HUES64 (cell line): ENCODE results near the gene NOS3.

Source experiments
- H3K27ac ChIP-seq: 2 replicates; pipeline ENCODE4 v1.7.0; 2013; ENCODE audit warnings: low read depth, low read length, inconsistent platforms
- H3K27me3 ChIP-seq: 2 replicates; pipeline ENCODE4 v1.6.1; 2013; ENCODE audit warnings: mild to moderate bottlenecking, low read length; ENCODE audit not compliant: insufficient read depth
- H3K36me3 ChIP-seq: 2 replicates; pipeline ENCODE4 v1.6.1; 2013; ENCODE audit warnings: mild to moderate bottlenecking, low read length; ENCODE audit not compliant: insufficient read depth
- H3K4me1 ChIP-seq: 2 replicates; pipeline ENCODE4 v1.6.1; 2013; ENCODE audit warnings: mild to moderate bottlenecking, low read length, moderate library complexity; ENCODE audit not compliant: insufficient read depth
- H3K4me3 ChIP-seq: 2 replicates; pipeline ENCODE4 v1.5.1; 2013; ENCODE audit warnings: mild to moderate bottlenecking, low read length, moderate library complexity
- H3K9ac ChIP-seq: 2 replicates; pipeline ENCODE4 v1.6.1; 2013; ENCODE audit warnings: mild to moderate bottlenecking, low read depth, low read length
- H3K9me3 ChIP-seq: 2 replicates; pipeline ENCODE4 v1.6.1; 2013; ENCODE audit warnings: low read depth, low read length; ENCODE audit not compliant: insufficient read depth
- WGBS: fragments of 150-250, 120-280 bp; methylation state at CpG from one replicate; pipeline ENCODE4 v1.1.7; 2013; ENCODE audit warnings: missing lambda C conversion rate; 5-methylcytosine and 5-hydroxymethylcytosine counted together

The NOS3 gene

DNA sequence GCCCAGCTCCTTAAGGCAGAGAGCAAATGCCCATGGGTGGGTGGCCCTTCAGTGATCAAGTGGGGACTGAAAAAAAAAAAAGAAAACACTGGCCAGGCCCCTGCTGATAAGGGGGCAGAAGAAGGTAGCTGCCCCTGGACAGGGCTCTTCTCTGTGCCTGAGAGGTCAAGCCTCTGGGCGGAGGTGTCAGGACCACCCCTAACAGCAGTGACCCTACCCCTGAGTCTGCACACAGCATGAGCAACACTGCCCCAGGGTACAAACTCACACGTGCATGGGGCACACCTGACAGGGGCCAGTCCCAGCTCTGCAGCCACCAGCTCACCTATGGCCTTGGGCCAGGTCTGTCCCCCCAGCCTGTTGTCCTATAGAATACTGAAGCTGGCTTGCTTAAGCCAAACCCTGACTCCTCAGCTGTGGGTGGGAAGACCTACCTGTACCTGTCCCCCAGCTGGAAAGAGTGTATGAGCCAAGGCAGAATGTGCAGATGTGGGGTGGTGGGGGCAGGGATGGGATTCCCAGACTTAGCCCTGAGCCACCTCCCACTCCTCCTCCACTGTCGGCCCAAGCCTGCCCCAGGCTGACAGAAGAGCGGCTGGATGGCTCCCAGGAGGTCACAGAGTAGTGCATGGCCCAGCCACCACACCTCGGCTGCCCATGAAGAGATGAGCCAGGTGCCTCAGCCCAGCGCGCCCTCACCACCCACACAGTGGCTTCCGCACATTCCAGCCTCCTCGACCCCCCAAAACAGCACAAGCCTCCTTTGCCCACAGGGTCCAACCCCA, 36.4 kb upstream of the NOS3 start:
- H3K36me3 ChIP-seq, result no peaks in the 10 kb centered on the region

DNA sequence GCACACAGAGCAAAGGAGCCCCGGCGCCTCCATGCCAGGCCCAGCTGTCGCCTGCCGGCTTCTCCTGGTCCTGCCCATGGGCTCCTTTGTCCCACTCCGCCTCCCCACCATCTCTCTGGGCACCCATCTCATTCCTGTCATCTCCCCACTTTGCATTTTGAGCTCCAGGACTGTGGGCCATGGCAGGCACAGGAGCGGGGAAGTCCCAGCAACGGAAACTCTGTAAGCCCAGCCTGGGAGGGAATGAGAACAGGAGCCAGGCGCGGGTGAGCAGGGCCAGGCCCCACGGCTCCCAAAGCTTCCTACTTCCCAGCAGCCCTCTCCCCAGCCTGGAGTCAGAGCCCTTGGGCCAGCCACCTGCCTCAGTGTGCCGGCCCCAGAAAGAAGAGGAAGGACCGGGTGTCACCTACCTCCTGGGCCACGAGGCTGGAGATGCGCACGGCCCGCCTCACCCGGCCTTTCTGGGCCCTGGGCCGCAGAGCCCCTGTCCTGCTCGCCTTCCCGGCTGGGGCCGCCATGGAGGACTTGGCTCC, 35.8 kb upstream of the NOS3 start:
- Histone ChIP-seq H3K9me3 (no peaks in the 10 kb centered on the region), H3K27me3 (no peaks in the 10 kb centered on the region), H3K4me3 (no peak overlapping the region), H3K36me3 (no peaks in the 10 kb centered on the region), H3K4me1 (peaks cover 12% of the 10 kb centered on the region; the same call in 1 of the 2 replicates), H3K27ac (no peak overlapping the region), H3K9ac (no peak overlapping the region)
- WGBS, result 80% methylated on average over 21 of the region's 21 CpGs

More for the DNA sequence above, 36.4 kb upstream of the NOS3 start:
- Histone ChIP-seq H3K27ac (no peak overlapping the region), H3K27me3 (no peaks in the 10 kb centered on the region; the same call in 1 of the 2 replicates), H3K9me3 (no peaks in the 10 kb centered on the region), H3K4me3 (no peak overlapping the region), H3K4me1 (peaks cover 13% of the 10 kb centered on the region; the same call in 1 of the 2 replicates), H3K9ac (no peak overlapping the region)
- WGBS, result 83% methylated on average over 9 of the region's 9 CpGs

DNA sequence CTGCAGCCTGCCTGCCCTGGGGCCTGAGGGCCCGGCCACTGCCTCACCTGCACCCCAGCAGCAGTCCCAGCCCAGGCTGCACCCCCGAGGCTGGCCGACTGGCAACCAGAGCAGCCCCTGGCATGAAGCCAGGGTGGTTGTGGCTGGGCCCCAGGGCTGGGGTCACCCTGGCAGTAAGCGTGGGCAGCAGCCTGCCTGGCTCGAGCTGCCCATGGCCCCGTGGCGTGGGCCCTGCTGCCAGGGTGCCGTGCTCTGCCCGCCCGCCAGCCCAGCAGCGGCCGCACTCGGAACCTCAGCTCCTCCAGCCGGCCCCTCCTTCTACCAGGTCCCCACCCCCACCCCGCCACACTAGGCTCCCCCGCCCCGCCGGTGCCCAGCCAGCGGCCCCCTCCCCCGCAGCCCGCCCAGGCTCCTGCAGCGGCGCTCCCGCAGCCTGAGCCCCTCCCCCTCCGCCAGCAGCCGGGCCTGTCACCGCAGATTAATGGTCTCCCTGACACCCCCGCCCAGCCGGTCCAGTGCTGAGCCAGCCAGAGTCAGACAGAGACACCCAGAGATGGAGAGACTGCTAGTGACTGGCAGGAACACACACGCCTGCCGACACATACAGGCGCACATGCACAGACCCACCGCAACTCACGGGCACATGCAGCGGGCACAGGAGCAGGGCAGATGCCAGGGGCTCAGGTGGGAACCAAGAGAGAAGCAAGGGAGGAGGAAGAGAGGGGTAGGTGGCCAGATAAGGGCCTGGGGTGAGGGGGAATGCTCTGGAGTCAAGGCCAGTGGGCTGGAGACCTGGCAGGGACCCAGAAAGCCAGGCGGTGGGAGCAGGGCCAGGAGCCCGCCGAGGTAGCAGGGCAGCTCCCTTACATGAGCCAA, 35.1 kb upstream of the NOS3 start:
- no peaks in the 10 kb centered on the region for H3K36me3 ChIP-seq
- H3K4me1 ChIP-seq, result peaks cover 12% of the 10 kb centered on the region; the same call in 1 of the 2 replicates
- H3K9ac ChIP-seq, result no peak overlapping the region
- 38% methylated on average over 37 of the region's 38 CpGs for WGBS
- H3K27ac ChIP-seq, result no peak overlapping the region
- no peaks in the 10 kb centered on the region for H3K27me3 ChIP-seq
- H3K9me3 ChIP-seq, result no peaks in the 10 kb centered on the region
- H3K4me3 ChIP-seq, result no peak overlapping the region

DNA sequence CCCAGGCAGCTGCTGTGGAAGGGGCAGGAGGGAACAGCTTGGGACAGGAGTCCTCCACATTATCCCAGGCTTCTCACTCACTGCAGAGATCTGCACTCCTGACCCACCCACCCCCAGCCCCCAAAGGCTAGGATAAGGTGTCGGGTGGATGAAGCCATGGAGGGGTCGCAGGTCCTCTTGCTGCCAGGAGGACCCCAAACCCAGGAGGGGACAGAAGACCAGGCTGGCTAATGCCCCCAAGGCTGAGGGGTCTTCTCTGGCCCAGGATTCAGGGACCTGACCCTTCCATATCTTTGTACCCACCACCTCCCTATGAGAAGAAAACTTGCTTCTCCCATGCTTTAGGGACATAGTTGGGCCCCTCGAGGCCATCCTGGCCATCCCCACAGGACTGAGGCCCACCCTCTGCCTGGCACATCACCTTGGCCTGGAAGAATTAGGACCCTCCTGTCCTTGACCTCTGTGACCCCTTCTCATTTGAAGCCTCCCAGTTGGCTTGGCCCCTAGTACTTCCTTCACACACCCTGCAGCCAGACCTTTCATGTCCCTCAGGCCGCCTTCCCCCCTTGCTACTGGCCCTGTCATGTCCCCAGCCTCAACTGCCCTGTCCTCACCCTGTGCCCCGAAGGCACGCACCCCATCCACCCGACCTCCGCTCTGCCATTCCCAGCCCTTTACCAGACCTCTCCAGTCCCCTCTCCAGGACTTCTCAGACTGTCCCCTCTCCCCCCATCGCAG, 34.3 kb upstream of the NOS3 start:
- Histone ChIP-seq H3K4me3 (no peak overlapping the region), H3K27me3 (no peaks in the 10 kb centered on the region)

DNA sequence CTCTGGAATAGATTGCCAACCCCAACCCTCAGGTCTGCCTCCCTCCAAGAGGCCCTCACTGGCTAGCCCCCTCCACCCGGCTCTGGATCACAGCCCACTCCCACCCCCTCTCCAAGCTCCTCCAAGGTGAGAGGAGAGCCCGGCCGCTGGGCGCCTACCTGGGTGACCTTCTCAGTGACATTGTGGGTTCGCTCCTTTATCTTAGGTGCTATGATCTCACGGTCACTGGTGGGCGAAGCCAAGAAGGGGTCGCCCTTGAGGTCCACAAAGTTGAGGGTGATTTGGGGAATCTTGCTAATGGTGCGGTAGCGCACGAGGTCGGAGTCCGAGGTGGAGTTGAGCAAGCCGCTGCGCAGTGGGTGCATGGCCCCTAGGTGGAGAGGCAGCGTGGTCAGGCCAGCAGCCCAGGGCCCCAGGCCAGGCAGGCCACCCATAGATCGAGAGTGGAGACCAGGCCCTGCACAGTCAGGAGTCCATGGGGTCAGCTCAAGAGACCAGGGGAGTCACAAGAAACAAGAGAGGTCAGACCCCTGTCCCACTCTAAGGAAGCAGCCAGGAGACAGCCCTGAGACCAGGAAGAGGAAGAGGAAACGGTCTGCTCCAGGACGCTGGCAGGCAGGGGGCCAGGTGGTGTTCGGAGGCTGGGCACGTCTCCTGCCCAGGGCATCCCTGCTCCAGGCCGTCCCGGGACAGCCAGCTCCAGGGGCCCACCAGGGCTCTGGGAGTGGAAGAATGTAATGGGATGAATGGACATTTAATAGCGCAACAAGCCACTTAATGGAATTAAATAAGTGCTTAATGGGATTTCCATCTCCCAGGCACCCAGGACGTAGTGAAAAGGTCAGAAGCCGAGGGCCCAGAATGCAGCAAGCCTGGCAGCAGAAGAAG, 33.4 kb upstream of the NOS3 start:
- H3K4me1 ChIP-seq, result peaks cover 14% of the 10 kb centered on the region; the same call in 1 of the 2 replicates
- H3K27ac ChIP-seq, result no peak overlapping the region
- no peaks in the 10 kb centered on the region for H3K36me3 ChIP-seq
- no peaks in the 10 kb centered on the region for H3K27me3 ChIP-seq
- H3K9me3 ChIP-seq, result no peaks in the 10 kb centered on the region
- H3K4me3 ChIP-seq, result no peak overlapping the region
- no peak overlapping the region for H3K9ac ChIP-seq
- 93% methylated on average over 26 of the region's 26 CpGs for WGBS

More for the DNA sequence above, 34.3 kb upstream of the NOS3 start:
- peaks cover 12% of the 10 kb centered on the region; the same call in 1 of the 2 replicates for H3K4me1 ChIP-seq
- H3K36me3 ChIP-seq, result no peaks in the 10 kb centered on the region
- H3K9me3 ChIP-seq, result no peaks in the 10 kb centered on the region
- WGBS, result 93% methylated on average over 9 of the region's 9 CpGs
- no peak overlapping the region for H3K27ac ChIP-seq
- H3K9ac ChIP-seq, result no peak overlapping the region

DNA sequence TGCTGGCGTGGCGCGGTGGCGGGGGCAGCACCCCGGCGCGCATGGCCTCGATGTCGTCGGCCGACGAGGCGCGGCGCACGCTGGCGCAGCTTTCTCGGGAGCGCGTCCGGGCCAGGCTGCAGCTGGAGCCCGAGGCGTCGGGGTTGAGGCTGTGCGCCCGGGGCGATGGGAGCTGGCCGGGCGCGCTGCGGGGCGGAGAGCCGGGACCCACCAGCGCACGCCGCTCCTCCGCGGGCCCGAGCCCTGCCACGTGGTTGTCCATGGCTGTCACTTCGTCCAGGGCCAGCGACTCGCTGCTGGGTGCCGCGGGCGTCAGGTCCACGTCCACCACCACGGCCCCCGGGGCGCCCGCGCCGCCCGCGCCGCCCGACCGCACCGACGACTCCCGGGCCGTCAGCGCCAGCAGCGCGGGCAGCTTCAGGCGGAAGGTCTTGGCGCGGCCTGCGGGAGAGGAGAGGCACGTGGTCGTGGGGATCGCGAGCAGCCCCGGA, 32.7 kb upstream of the NOS3 start:
- H3K27me3 ChIP-seq, result no peaks in the 10 kb centered on the region
- no peaks in the 10 kb centered on the region for H3K9me3 ChIP-seq
- no peak overlapping the region for H3K4me3 ChIP-seq
- no peak overlapping the region for H3K27ac ChIP-seq
- peaks cover 20% of the 10 kb centered on the region; the same call in 1 of the 2 replicates for H3K4me1 ChIP-seq
- H3K36me3 ChIP-seq, result no peaks in the 10 kb centered on the region
- WGBS, result 95% methylated on average over 74 of the region's 74 CpGs
- H3K9ac ChIP-seq, result no peak overlapping the region

DNA sequence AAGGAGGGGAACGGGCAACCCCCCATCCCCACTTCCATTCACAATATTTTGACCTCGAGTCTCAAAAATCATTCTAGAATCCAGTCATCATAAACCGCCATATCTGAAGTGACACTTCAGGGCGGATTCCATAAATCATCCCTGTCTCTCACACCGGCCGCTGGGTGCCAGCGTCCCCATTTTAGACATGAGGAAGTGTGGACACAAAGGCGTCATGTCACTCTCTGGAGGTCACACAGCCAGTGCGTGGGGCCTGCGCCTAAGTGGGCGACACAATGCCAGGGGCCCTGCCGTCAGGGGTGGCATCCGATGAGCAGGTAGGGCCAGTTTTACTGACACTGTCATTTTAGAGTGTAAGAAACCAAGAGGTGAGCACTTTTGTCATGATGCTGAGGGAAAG, 32.2 kb upstream of the NOS3 start:
- Histone ChIP-seq H3K9me3 (no peaks in the 10 kb centered on the region), H3K27me3 (no peaks in the 10 kb centered on the region), H3K27ac (no peak overlapping the region), H3K9ac (no peak overlapping the region), H3K4me3 (no peak overlapping the region), H3K4me1 (peaks cover 20% of the 10 kb centered on the region; the same call in 1 of the 2 replicates), H3K36me3 (no peaks in the 10 kb centered on the region)
- 96% methylated on average over 12 of the region's 13 CpGs for WGBS

DNA sequence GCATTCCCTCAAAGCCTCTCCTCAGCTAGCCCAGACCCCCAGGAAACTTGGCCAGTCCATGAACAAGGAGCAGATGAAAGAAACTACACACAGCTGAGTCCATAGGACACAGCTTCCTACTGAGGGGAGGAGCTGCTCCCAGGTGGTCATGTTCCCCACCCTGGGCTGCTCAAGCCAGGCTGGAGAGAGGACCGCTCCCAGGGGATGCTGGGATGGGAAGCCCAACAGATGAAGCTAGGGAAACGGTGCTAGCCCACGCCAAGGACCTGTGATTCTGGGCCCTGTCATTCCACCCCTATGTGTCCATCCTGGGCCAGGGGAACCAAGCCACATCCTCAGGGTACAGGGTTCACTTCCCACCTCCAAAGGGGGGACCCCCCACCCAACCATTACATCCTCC, 31.7 kb upstream of the NOS3 start:
- no peak overlapping the region for H3K9ac ChIP-seq
- H3K9me3 ChIP-seq, result no peaks in the 10 kb centered on the region
- H3K27me3 ChIP-seq, result no peaks in the 10 kb centered on the region
- WGBS, result 88% methylated on average over 3 of the region's 3 CpGs
- no peak overlapping the region for H3K4me3 ChIP-seq
- peaks cover 20% of the 10 kb centered on the region; the same call in 1 of the 2 replicates for H3K4me1 ChIP-seq
- H3K27ac ChIP-seq, result no peak overlapping the region
- no peaks in the 10 kb centered on the region for H3K36me3 ChIP-seq

DNA sequence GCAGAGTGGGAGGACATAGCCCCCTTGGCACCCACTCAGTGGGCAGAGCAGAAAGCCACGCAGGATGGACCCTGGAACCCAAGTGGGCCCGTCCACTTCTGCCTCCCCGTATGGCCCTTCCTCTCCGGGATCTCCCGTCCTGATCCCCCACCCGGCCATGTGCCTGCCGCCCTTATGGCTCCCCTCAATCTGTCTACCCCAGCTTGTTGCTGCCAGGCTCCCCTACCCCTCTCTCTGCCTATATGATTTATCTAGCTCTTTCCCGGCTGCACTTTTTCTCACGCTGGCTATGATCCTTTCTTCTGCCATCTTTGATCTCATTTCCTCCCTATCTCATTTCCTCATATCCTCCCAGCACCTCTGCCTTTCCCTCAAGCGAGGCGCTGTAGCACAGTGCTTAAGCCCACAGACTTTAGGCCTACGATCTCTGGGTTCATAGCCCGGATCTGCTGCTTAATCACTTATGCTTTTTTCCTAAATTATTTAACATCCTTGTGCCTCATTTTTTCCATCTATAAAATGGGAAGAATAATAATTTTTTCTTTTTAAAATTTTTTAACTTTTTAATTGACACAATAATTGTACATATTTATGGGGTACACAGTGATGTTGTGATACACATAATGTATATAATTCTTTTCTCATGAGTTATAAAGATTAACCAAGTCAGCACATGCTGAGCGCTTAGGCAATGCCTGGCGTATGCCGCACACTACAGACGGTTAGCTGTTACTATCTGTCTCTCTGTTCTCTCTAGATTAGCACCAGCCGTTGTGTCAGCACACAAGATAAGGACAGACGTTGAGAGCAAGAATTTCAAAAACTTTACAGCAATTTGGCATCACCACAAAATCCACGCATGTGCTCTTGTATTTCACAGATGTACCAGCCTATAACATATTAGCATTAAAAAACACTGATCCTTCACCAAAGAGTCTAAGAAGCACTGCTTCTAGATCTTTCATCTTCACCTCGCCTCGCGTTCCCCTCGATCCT, 30.8 kb upstream of the NOS3 start:
- Histone ChIP-seq H3K4me3 (no peak overlapping the region), H3K9me3 (no peaks in the 10 kb centered on the region), H3K27me3 (no peaks in the 10 kb centered on the region), H3K4me1 (peaks cover 16% of the 10 kb centered on the region; the same call in 1 of the 2 replicates), H3K27ac (no peak overlapping the region), H3K9ac (no peak overlapping the region), H3K36me3 (no peaks in the 10 kb centered on the region)
- WGBS, result 89% methylated on average over 24 of the region's 24 CpGs
